CD14-positive monocyte (primary cell): ENCODE results near the gene HSD17B3. TPM values are rescaled to one million over a fixed set of nuclear protein-coding genes. Genes with fewer than 3 reads are reported as not detected.

Experiments used
- DNase-seq, 3 donors: peaks; one replicate each; pipeline ENCODE4 v3.0.0-alpha.2; 2011 to 2022
- H2AFZ ChIP-seq: 2 replicates; pipeline ENCODE4 v1.6.0; 2012; ENCODE audit warnings: mild to moderate bottlenecking, low read depth, low read length, inconsistent platforms; ENCODE audit not compliant: insufficient read depth, poor library complexity, severe bottlenecking
- H3K27ac ChIP-seq, 2 donors: 1 replicate in 1 of 2; 2 replicates in 1 of 2; pipeline ENCODE4 v1.5.1; 2012 to 2013; ENCODE audit warnings: low read length in 2 of 2, control low read depth in 1 of 2, inconsistent platforms in 1 of 2, low read depth in 1 of 2, mild to moderate bottlenecking in 1 of 2
- H3K27me3 ChIP-seq, 2 donors: one replicate each; pipeline versions ENCODE4 v1.6.0 to v1.6.1; 2011 to 2013; ENCODE audit warnings: low read length in 2 of 2; ENCODE audit not compliant: control insufficient read depth in 2 of 2, insufficient read depth in 2 of 2
- H3K36me3 ChIP-seq, 2 donors: replicated peaks in 1 of 2; 1 replicate in 1 of 2; 2 replicates in 1 of 2; pipeline versions ENCODE4 v1.5.1 to v1.6.1; 2012 to 2013; ENCODE audit warnings: low read length in 2 of 2, control low read depth in 1 of 2, inconsistent platforms in 1 of 2, mild to moderate bottlenecking in 1 of 2; ENCODE audit not compliant: insufficient read depth in 2 of 2, control insufficient read depth in 1 of 2
- H3K4me1 ChIP-seq, 2 donors: 1 replicate in 1 of 2; 2 replicates in 1 of 2; pipeline versions ENCODE4 v1.5.1 to v1.6.1; 2012 to 2013; ENCODE audit warnings: low read length in 2 of 2, control low read depth in 1 of 2, inconsistent platforms in 1 of 2, mild to moderate bottlenecking in 1 of 2, moderate library complexity in 1 of 2; ENCODE audit not compliant: insufficient read depth in 2 of 2, control insufficient read depth in 1 of 2
- H3K4me2 ChIP-seq: replicated peaks from 2 replicates; pipeline ENCODE3; 2012; ENCODE audit warnings: low read length, moderate library complexity, mild to moderate bottlenecking; ENCODE audit not compliant: poor library complexity, severe bottlenecking; ENCODE audit errors: extremely low read depth
- H3K4me3 ChIP-seq, 3 experiments: fragments of 200-600 bp in 1 of 3; sonication (generic) in 1 of 3; replicated peaks in 1 of 3; 1 replicate in 2 of 3; 2 replicates in 1 of 3; pipeline ENCODE4 v1.5.1; 2011 to 2013; ENCODE audit warnings: low read length in 3 of 3, mild to moderate bottlenecking in 3 of 3, control low read depth in 2 of 3, low read depth in 2 of 3, inconsistent platforms in 1 of 3, moderate library complexity in 1 of 3
- H3K79me2 ChIP-seq: 2 replicates; pipeline ENCODE4 v1.6.0; 2012; ENCODE audit warnings: mild to moderate bottlenecking, control low read depth, inconsistent platforms, low read length, moderate library complexity; ENCODE audit not compliant: insufficient read depth
- H3K9ac ChIP-seq: 2 replicates; pipeline ENCODE4 v1.6.0; 2017; ENCODE audit warnings: low read length, mild to moderate bottlenecking; ENCODE audit not compliant: insufficient read depth, poor library complexity, severe bottlenecking
- H3K9me3 ChIP-seq, 2 donors: replicated peaks in 1 of 2; 1 replicate in 1 of 2; 2 replicates in 1 of 2; pipeline versions ENCODE4 v1.5.1 to v1.6.1; 2012 to 2013; ENCODE audit warnings: low read length in 2 of 2, control low read depth in 1 of 2; ENCODE audit not compliant: control insufficient read depth in 1 of 2, insufficient read depth in 1 of 2
- H4K20me1 ChIP-seq: 2 replicates; pipeline ENCODE4 v1.6.0; 2012; ENCODE audit warnings: mild to moderate bottlenecking, low read length, control low read depth, moderate library complexity; ENCODE audit not compliant: insufficient read depth
- H3K27ac Mint-ChIP-seq, 7 donors: one replicate each; pipeline ENCODE4 v1.8.0; 2020; ENCODE audit warnings: mild to moderate bottlenecking in 7 of 7, mixed read lengths in 7 of 7, moderate library complexity in 6 of 7, inconsistent platforms in 2 of 7
- H3K27me3 Mint-ChIP-seq, 3 donors: one replicate each; pipeline ENCODE4 v1.8.0; 2021 to 2022; ENCODE audit warnings: low read depth in 3 of 3, mild to moderate bottlenecking in 3 of 3, mixed read lengths in 3 of 3, moderate library complexity in 3 of 3, inconsistent platforms in 1 of 3
- H3K36me3 Mint-ChIP-seq, 2 donors: one replicate each; pipeline ENCODE4 v1.8.0; 2020; ENCODE audit warnings: mixed read lengths in 2 of 2, inconsistent platforms in 1 of 2, mild to moderate bottlenecking in 1 of 2
- H3K4me1 Mint-ChIP-seq: one replicate; pipeline ENCODE4 v1.8.0; 2020; ENCODE audit warnings: mild to moderate bottlenecking, mixed read lengths
- H3K4me3 Mint-ChIP-seq, 2 donors: one replicate each; pipeline ENCODE4 v1.8.0; 2020; ENCODE audit warnings: mild to moderate bottlenecking in 2 of 2, mixed read lengths in 2 of 2, moderate library complexity in 1 of 2
- H3K9me3 Mint-ChIP-seq, 7 donors: one replicate each; pipeline ENCODE4 v1.8.0; 2020 to 2022; ENCODE audit warnings: mixed read lengths in 7 of 7, mild to moderate bottlenecking in 6 of 7, moderate library complexity in 6 of 7, inconsistent platforms in 2 of 7
- CTCF ChIP-seq: fragments of 200-600 bp; IDR thresholded peaks from one replicate; pipeline ENCODE4 v1.8.0; 2022; ENCODE audit warnings: antibody characterized with exemption, mild to moderate bottlenecking
- WGBS: methylation state at CpG from one replicate; pipeline ENCODE4 v1.1.5; 2013; ENCODE audit warnings: missing lambda C conversion rate; ENCODE audit not compliant: insufficient coverage; 5-methylcytosine and 5-hydroxymethylcytosine counted together
- intact Hi-C, 2 donors: fragments of 100-400 bp; cut with micrococcal nuclease; formaldehyde crosslinking; loops; one replicate each; pipeline versions ENCODE4 v1.15.0 to v1.15.1; 2023
- polyA plus RNA-seq, 3 donors: library from polyadenylated mRNA; depleted of rRNA in 1 of 3; unstranded in 2 of 3; stranded (reverse) in 1 of 3; fragments of 300-500 nt in 2 of 3; fragments of >200 nt in 1 of 3; fragmentation: Illumina TruSeq in 2 of 3; gene quantifications; 1 replicate in 2 of 3; 2 replicates in 1 of 3; pipeline ENCODE4 v1.2.3, GENCODE V29; 2012 to 2021
- small RNA-seq: library from RNA; depleted of rRNA; stranded (forward); fragments of <200 nt; gene quantifications from one replicate; pipeline ENCODE3, GENCODE V24; 2012; ENCODE audit warnings: low read depth; ENCODE audit not compliant: insufficient read length

HSD17B3 gene
- polyA plus RNA-seq, 3 donors, result 0.09 TPM; not detected in 2

- 55% methylated on average over 18 of the region's 18 CpGs for WGBS
- no peak for DNase-seq
- no peaks in the 10 kb centered on the region for H3K36me3 ChIP-seq
- peaks cover 21 to 34% of the 10 kb centered on the region in 2 donors for H3K9me3 ChIP-seq
- H2AFZ ChIP-seq, result no peak overlapping the region
- H3K27me3 Mint-ChIP-seq, result peaks cover 8 to 19% (median 10%) of the 10 kb centered on the region in 3 donors
- no peak overlapping the region for H3K4me3 ChIP-seq
- H3K9ac ChIP-seq, result no peak overlapping the region
- H3K4me1 Mint-ChIP-seq, result no peaks in the 10 kb centered on the region
- H3K27ac ChIP-seq, result no peak overlapping the region
- intact Hi-C loops, result no loop called here
- peaks cover 29 to 54% (median 35%) of the 10 kb centered on the region in 7 donors for H3K9me3 Mint-ChIP-seq
- no peak for TF ChIP-seq CTCF
- H4K20me1 ChIP-seq, result no peaks in the 10 kb centered on the region
- H3K4me1 ChIP-seq, result no peaks in the 10 kb centered on the region
- H3K79me2 ChIP-seq, result no peaks in the 10 kb centered on the region
- no peak overlapping the region for H3K4me3 Mint-ChIP-seq
- H3K27ac Mint-ChIP-seq, result no peak overlapping the region
- H3K36me3 Mint-ChIP-seq, result no peaks in the 10 kb centered on the region
- H3K4me2 ChIP-seq, result no peak overlapping the region
- no peaks in the 10 kb centered on the region for H3K27me3 ChIP-seq
Measured at GRCh38 chr9:96186591-96187011, 115.4 kb downstream of the HSD17B3 start.

- Histone ChIP-seq H3K27ac (no peak overlapping the region), H3K27me3 (no peaks in the 10 kb centered on the region), H2AFZ (no peak overlapping the region), H3K4me3 (no peak overlapping the region), H4K20me1 (no peaks in the 10 kb centered on the region), H3K4me2 (no peak overlapping the region), H3K79me2 (no peaks in the 10 kb centered on the region), H3K9ac (no peak overlapping the region), H3K4me1 (no peaks in the 10 kb centered on the region), H3K36me3 (no peaks in the 10 kb centered on the region), H3K9me3 (peaks cover 20 to 29% of the 10 kb centered on the region in 2 donors)
- Mint-ChIP-seq H3K27me3 (peaks cover 8 to 16% (median 10%) of the 10 kb centered on the region in 3 donors), H3K9me3 (peaks cover 24 to 47% (median 30%) of the 10 kb centered on the region in 7 donors), H3K4me3 (no peak overlapping the region), H3K4me1 (no peaks in the 10 kb centered on the region), H3K36me3 (no peaks in the 10 kb centered on the region), H3K27ac (no peak overlapping the region)
- intact Hi-C loops, result no loop called here
- no peak for TF ChIP-seq CTCF
- WGBS, result no CpG with 5 or more reads among the region's 2 CpGs
- no peak for DNase-seq
Measured at GRCh38 chr9:96185518-96186156, 116.3 kb downstream of the HSD17B3 start.

Small RNA genes lying within 50 kb of the gene (small RNA-seq; reads per million reads assigned to genes)
- not detected for gene RNU6-1160P

Other genes starting within 250 kb of the HSD17B3 start
- 10 to 100 TPM; 14.8 to 27.4 (median 20.0) TPM for gene SLC35D2, start 81.5 kb upstream of the HSD17B3 start, polyA plus RNA-seq
- under 1 TPM in 2 of 3 donors, not detected in 1; 0.08 to 0.21 TPM for gene ZNF367, start 116.2 kb upstream of the HSD17B3 start, polyA plus RNA-seq
- gene HABP4, start 148.0 kb upstream of the HSD17B3 start, polyA plus RNA-seq, result under 1 TPM; 0.54 to 0.97 (median 0.68) TPM